Lower lobe of right lung (tissue), 2 donors: Measurements from ENCODE around the gene PHAF1. TPM values are rescaled to one million over a fixed set of nuclear protein-coding genes. Genes with fewer than 3 reads are reported as not detected.

ENCODE experiments used
- ATAC-seq, 2 donors: fragments of 200-7000 bp; cut with Tn5 transposase; one replicate each; pipeline ENCODE4 v1.9.1; 2020 to 2022; ENCODE audit warnings: mild to moderate bottlenecking in 2 of 2, moderate library complexity in 2 of 2
- DNase-seq: peaks from one replicate; pipeline ENCODE4 v3.0.0-alpha.2; 2020
- H3K27ac ChIP-seq: fragments of 200-600 bp; one replicate; pipeline ENCODE4 v1.8.0; 2022
- H3K27me3 ChIP-seq: fragments of 200-600 bp; one replicate; pipeline ENCODE4 v1.8.0; 2022; ENCODE audit warnings: low read depth
- H3K36me3 ChIP-seq: fragments of 200-600 bp; one replicate; pipeline ENCODE4 v1.8.0; 2022; ENCODE audit warnings: mild to moderate bottlenecking
- H3K4me1 ChIP-seq: fragments of 200-600 bp; one replicate; pipeline ENCODE4 v1.8.0; 2022
- H3K4me3 ChIP-seq: fragments of 200-600 bp; one replicate; pipeline ENCODE4 v1.8.0; 2022; ENCODE audit warnings: mild to moderate bottlenecking
- H3K9me3 ChIP-seq: fragments of 200-600 bp; one replicate; pipeline ENCODE4 v1.8.0; 2022
- CTCF ChIP-seq: fragments of 200-600 bp; IDR thresholded peaks from one replicate; pipeline ENCODE4 v1.8.0; 2022; ENCODE audit warnings: antibody characterized with exemption, mild to moderate bottlenecking
- intact Hi-C: fragments of 100-400 bp; cut with DNase I; formaldehyde crosslinking; loops from one replicate; pipeline ENCODE4 v1.11.0; 2022
- total RNA-seq: library from RNA; stranded (reverse); fragmentation: NEBNext Ultra II Directional; extraction: Animal tissue kit (Norgen Biotek cat#: 25700); gene quantifications from one replicate; pipeline ENCODE4 v1.2.1, GENCODE V29; 2021
- donor health status: DM: no; HTN: yes; CAD: no; lungs with severe emphysema.

The PHAF1 gene
- total RNA-seq, 1 donor from 2014 or later, result 21.7 TPM

GRCh38 chr16:67173808-67174705, 64.3 kb downstream of the PHAF1 start:
- Histone ChIP-seq H3K4me1 (peaks cover 86% of the 10 kb centered on the region), H3K4me3 (peak overlapping the region; percentile 59), H3K27me3 (no peaks in the 10 kb centered on the region), H3K9me3 (no peaks in the 10 kb centered on the region), H3K27ac (peak overlapping the region; percentile 87), H3K36me3 (peaks cover 7% of the 10 kb centered on the region)
- DNase-seq (peak; percentile 93), ATAC-seq (peak; percentile 79 to 83)
- intact Hi-C loops, result no loop called here
- peak; percentile 44 for TF ChIP-seq CTCF

GRCh38 chr16:67174706-67175231, 65.0 kb downstream of the PHAF1 start:
- no peaks in the 10 kb centered on the region for H3K9me3 ChIP-seq
- intact Hi-C loops, result no loop called here
- TF ChIP-seq CTCF, result no peak
- peak overlapping the region; percentile 59 for H3K4me3 ChIP-seq
- DNase-seq (no peak), ATAC-seq (no peak)
- H3K27ac ChIP-seq, result peak overlapping the region; percentile 87
- H3K36me3 ChIP-seq, result peaks cover 7% of the 10 kb centered on the region
- H3K27me3 ChIP-seq, result no peaks in the 10 kb centered on the region
- H3K4me1 ChIP-seq, result peaks cover 81% of the 10 kb centered on the region

GRCh38 chr16:67176662-67177061, 66.9 kb downstream of the PHAF1 start:
- Histone ChIP-seq H3K9me3 (no peaks in the 10 kb centered on the region), H3K27ac (no peak overlapping the region), H3K36me3 (peaks cover 7% of the 10 kb centered on the region), H3K4me1 (peaks cover 66% of the 10 kb centered on the region), H3K27me3 (no peaks in the 10 kb centered on the region), H3K4me3 (no peak overlapping the region)
- no peak for ATAC-seq
- intact Hi-C loops, result no loop called here
- no peak for TF ChIP-seq CTCF
- no peak for DNase-seq

- peaks cover 7% of the 10 kb centered on the region for H3K36me3 ChIP-seq
- peak overlapping the region; percentile 55 for H3K4me3 ChIP-seq
- intact Hi-C loops, result no loop called here
- peak; percentile 78 to 81 for ATAC-seq
- DNase-seq, result peak; percentile 91
- peak overlapping the region; percentile 60 for H3K27ac ChIP-seq
- peaks cover 71% of the 10 kb centered on the region for H3K4me1 ChIP-seq
- no peaks in the 10 kb centered on the region for H3K27me3 ChIP-seq
- H3K9me3 ChIP-seq, result no peaks in the 10 kb centered on the region
- peak; percentile 19 for TF ChIP-seq CTCF
Observed at GRCh38 chr16:67177743-67178699, 68.3 kb downstream of the PHAF1 start.

GRCh38 chr16:67179421-67180080, 69.8 kb downstream of the PHAF1 start:
- H3K36me3 ChIP-seq, result peaks cover 7% of the 10 kb centered on the region
- no peaks in the 10 kb centered on the region for H3K9me3 ChIP-seq
- DNase-seq (no peak), ATAC-seq (no peak)
- intact Hi-C loops, result no loop called here
- H3K4me1 ChIP-seq, result peaks cover 65% of the 10 kb centered on the region
- no peaks in the 10 kb centered on the region for H3K27me3 ChIP-seq
- TF ChIP-seq CTCF, result no peak
- no peak overlapping the region for H3K27ac ChIP-seq
- H3K4me3 ChIP-seq, result no peak overlapping the region
